ENCODE measurements around the gene LHFPL6.

Gene LHFPL6

DNA sequence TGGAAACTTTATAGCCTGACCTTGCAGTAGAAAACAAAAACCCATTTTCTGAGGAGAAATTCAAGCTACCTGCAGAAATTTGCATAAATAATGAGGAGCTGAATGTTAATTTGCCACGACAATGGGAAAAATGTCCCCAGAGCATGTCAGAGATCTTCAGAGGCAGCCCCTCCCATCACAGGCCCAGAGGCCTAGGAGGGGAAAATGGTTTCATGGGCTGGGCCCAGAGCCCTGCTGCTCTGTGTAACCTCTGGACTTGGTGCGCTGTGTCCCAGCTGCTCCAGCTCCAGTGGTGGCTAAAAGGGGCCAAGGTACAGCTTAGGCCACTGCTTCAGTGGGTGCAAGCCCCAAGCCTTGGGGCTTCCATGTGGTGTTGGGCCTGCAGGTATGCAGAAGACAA is 306.8 kb downstream of the LHFPL6 start:
- no peak for DNase-seq

Measured in CD4-positive, alpha-beta T cell treated with Interleukin-21 for 1 hour (primary cell).